Psoas muscle (tissue), 8 donors: ENCODE data around the gene HP1BP3. TPM values are rescaled to one million over a fixed set of nuclear protein-coding genes. Genes with fewer than 3 reads are reported as not detected.

Source experiments
- ATAC-seq, 4 donors: fragments of 200-7000 bp; cut with Tn5 transposase; one replicate each; pipeline ENCODE4 v1.9.1; 2020; ENCODE audit warnings: moderate library complexity in 3 of 4, mild to moderate bottlenecking in 2 of 4
- DNase-seq, 2 donors: peaks; one replicate each; pipeline ENCODE4 v3.0.0-alpha.2; 2020
- H3K27ac ChIP-seq: fragments of 200-600 bp; one replicate; pipeline ENCODE4 v1.8.0; 2022
- H3K27me3 ChIP-seq, 3 donors: fragments of 200-600 bp in 1 of 3; one replicate each; pipeline versions ENCODE4 v1.6.1 to v1.8.0; 2013 to 2022; ENCODE audit warnings: low read length in 2 of 3, mild to moderate bottlenecking in 2 of 3, moderate library complexity in 1 of 3; ENCODE audit not compliant: insufficient read depth in 3 of 3
- H3K36me3 ChIP-seq, 2 donors: fragments of 200-600 bp in 1 of 2; one replicate each; pipeline versions ENCODE4 v1.6.1 to v1.8.0; 2013 to 2022; ENCODE audit warnings: low read depth in 1 of 2, mild to moderate bottlenecking in 1 of 2, moderate library complexity in 1 of 2; ENCODE audit not compliant: insufficient read depth in 1 of 2
- H3K4me1 ChIP-seq: fragments of 200-600 bp; one replicate; pipeline ENCODE4 v1.8.0; 2022
- H3K4me3 ChIP-seq: fragments of 200-600 bp; one replicate; pipeline ENCODE4 v1.8.0; 2022; ENCODE audit warnings: mild to moderate bottlenecking
- H3K9me3 ChIP-seq: fragments of 200-600 bp; one replicate; pipeline ENCODE4 v1.8.0; 2022
- WGBS, 3 donors: extraction: QIAGEN DNeasy Blood & Tissue Kit; methylation state at CpG; one replicate each; pipeline versions ENCODE4 v1.1.6 to v1.1.7; 2013; 5-methylcytosine and 5-hydroxymethylcytosine counted together
- intact Hi-C, 2 donors: fragments of 100-400 bp; cut with DNase I; formaldehyde crosslinking; loops; one replicate each; pipeline versions ENCODE4 v1.11.0 to v1.14.2; 2022
- polyA plus RNA-seq, 3 donors: library from polyadenylated mRNA; stranded (reverse); fragments of 200-250 nt; gene quantifications; one replicate each; pipeline ENCODE4 v1.2.3, GENCODE V29; 2013
- total RNA-seq, 4 donors: library from RNA; stranded (reverse); fragmentation: NEBNext Ultra II Directional in 2 of 4; extraction: Animal tissue kit (Norgen Biotek cat#: 25700) in 2 of 4; gene quantifications; one replicate each; pipeline versions ENCODE4 v1.2.1 to v1.2.4, GENCODE V29; 2021 to 2023
- TF ChIP-seq, protein P1 (sequence below): fragments of 200-600 bp; IDR thresholded peaks from one replicate; pipeline ENCODE4 v1.8.0; 2022; ENCODE audit warnings: antibody characterized with exemption
- donor health status: healthy with polysubstance abuse.
- donor health status: DM: no; HTN: no; CAD: no; lungs with moderate emphysema.
- donor health status: Bipolar disorder and iron deficiency.
- donor health status: healthy.
- donor health status: DM: yes; HTN: yes; CAD: no.
- donor health status: DM: no; HTN: no; CAD: no.
- donor health status: DM: no; HTN: no; CAD: no.
- donor health status: DM: yes; HTN: yes; CAD: no.

The HP1BP3 gene
- total and polyA plus RNA-seq, 7 donors = 52.6 to 134 (median 115) TPM

DNA sequence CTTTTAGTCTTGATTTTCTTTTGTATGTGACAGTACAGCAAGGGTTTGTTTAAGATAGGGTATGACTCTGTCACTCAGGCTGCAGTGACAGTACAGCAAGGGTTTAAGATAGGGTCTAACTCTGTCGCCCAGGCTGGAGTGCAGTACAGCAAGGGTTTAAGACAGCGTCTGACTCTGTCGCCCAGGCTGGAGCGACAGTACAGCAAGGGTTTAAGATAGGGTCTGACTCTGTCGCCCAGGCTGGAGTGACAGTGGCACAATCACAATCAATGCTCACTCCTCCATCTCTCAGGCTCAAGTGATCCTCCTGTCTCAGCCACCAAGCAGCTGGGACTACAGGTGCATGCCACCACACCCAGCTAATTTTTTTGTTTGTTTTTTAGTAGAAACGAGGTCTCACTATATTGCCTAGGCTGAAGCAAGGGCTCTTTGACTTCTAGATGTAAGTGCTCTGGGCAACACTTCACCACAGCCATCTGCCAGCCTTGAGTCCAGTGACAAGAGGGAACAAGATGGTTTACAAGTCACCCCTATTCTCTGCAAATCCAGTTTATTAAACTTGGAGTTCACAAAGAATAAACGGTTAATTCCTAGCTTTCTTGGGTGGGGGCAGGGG is 53.6 kb downstream of the HP1BP3 start:
- Histone ChIP-seq H3K4me1 (peaks cover 8% of the 10 kb centered on the region), H3K36me3 (peaks cover 0 to 20% of the 10 kb centered on the region in 2 donors), H3K9me3 (no peaks in the 10 kb centered on the region), H3K4me3 (peak overlapping the region; percentile 73), H3K27me3 (peaks cover 0 to 17% (median 1%) of the 10 kb centered on the region in 3 donors), H3K27ac (peak overlapping the region; percentile 79)
- TF ChIP-seq, protein P1, sequence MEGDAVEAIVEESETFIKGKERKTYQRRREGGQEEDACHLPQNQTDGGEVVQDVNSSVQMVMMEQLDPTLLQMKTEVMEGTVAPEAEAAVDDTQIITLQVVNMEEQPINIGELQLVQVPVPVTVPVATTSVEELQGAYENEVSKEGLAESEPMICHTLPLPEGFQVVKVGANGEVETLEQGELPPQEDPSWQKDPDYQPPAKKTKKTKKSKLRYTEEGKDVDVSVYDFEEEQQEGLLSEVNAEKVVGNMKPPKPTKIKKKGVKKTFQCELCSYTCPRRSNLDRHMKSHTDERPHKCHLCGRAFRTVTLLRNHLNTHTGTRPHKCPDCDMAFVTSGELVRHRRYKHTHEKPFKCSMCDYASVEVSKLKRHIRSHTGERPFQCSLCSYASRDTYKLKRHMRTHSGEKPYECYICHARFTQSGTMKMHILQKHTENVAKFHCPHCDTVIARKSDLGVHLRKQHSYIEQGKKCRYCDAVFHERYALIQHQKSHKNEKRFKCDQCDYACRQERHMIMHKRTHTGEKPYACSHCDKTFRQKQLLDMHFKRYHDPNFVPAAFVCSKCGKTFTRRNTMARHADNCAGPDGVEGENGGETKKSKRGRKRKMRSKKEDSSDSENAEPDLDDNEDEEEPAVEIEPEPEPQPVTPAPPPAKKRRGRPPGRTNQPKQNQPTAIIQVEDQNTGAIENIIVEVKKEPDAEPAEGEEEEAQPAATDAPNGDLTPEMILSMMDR = no peak
- intact Hi-C loops = loop anchor here (5.0 kb wide), 1 partner anchor 36 kb away; no protein-coding TSS in a partner anchor
- ATAC-seq (peak in 1 of 4 donors; percentile 64), DNase-seq (no peak)
- 20 to 24% (median 20%) methylated on average over 7 of the region's 7 CpGs for WGBS, 3 donors

DNA sequence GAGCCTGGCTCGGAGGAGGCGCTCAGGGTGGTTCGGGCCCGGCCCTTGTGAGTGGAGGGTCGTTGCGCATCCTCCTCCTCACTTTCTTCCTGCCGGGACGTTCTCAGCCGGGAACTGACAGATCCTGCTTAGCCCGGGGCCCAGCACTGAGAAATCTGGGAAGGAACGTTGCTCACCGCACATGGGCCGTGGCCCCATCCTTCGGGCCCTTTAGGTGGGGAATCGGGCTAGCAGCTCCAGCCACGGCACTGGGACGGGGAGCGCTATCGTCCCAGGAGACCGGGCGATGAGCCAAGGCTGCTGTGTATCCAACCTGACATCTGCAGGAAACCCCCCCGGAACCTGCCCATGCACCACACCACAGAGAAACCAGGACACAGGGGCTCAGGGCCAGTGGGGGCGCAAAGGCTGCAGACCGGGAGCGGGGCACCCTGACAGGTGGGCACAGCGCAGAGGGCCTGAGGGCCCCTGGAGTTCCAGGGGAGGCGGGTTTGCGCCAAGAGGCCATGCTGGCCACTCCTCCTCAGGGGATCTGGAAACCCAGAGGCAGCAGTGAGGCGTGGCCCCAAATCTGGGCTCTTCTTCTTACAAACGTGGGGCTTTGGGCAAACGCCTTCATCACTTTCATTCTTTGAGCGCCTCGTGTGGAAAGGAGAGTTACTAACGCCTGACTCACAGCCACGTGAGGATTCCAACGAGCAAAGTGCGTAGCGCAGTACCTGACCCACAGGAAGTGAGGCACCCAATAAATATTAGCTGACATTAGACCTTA is 54.3 kb downstream of the HP1BP3 start, which contains the start of gene SH2D5:
Gene SH2D5 (minus strand): TSS at position 116 of the 772 bp plus-strand sequence. CDS start 4,659 bp downstream, outside the sequence.
- peaks cover 0 to 18% (median 1%) of the 10 kb centered on the region in 3 donors for H3K27me3 ChIP-seq
- H3K4me1 ChIP-seq = peaks cover 8% of the 10 kb centered on the region
- peak within 1 kb of the TSS; percentile 73 for H3K4me3 ChIP-seq
- no peaks in the 10 kb centered on the region for H3K9me3 ChIP-seq
- DNase-seq (peak; percentile 61 to 75), ATAC-seq (peak; percentile 79 to 85 (median 82))
- H3K36me3 ChIP-seq = peaks cover 0 to 14% of the 10 kb centered on the region in 2 donors
- H3K27ac ChIP-seq = peak within 1 kb of the TSS; percentile 79
- WGBS, 3 donors = 0 to 1% (median 1%) methylated on average over 37 to 38 of the region's 38 CpGs
- intact Hi-C loops = loop anchor here (5.0 kb wide), 1 partner anchor 35 kb away; no protein-coding TSS in a partner anchor
- TF ChIP-seq, protein P1 = peak; percentile 29

DNA sequence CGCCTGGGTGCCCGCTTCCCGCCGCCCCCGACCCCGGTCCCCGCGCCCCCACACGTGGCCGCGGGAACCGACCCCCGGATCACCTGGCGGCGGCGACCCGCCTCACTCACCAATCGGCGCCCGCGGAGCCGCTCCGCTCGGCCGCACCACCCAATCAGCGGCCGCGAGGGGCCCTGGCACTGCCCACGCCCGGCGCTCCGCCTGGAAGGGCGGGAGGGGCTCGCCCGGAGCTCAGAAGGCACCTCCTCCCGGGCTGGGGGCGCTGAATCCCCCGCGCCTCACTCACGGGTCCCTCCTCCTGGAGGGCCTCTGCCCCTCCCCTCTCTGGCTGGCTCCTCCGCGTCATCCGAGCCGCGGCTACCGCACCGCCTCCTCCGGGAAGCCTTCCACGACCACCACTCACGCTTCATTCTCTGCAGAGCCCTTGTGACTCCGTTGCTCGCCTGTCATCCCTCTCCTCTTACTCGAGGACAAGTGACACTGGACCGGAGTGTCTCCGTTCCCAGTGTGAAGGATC is 55.0 kb downstream of the HP1BP3 start:
- Histone ChIP-seq H3K9me3 (no peaks in the 10 kb centered on the region), H3K27me3 (peaks cover 0 to 18% (median 1%) of the 10 kb centered on the region in 3 donors), H3K4me1 (peaks cover 8% of the 10 kb centered on the region), H3K4me3 (peak overlapping the region; percentile 73), H3K27ac (peak overlapping the region; percentile 79), H3K36me3 (peaks cover 0 to 7% of the 10 kb centered on the region in 2 donors)
- ATAC-seq (peak; percentile 70 to 79 (median 72)), DNase-seq (peak in 1 of 2 donors; percentile 48)
- TF ChIP-seq, protein P1 = no peak
- intact Hi-C loops = loop anchor here (5.0 kb wide), 1 partner anchor 35 kb away; no protein-coding TSS in a partner anchor
- WGBS, 3 donors = 0 to 1% (median 0%) methylated on average over 13 to 55 of the region's 55 CpGs

DNA sequence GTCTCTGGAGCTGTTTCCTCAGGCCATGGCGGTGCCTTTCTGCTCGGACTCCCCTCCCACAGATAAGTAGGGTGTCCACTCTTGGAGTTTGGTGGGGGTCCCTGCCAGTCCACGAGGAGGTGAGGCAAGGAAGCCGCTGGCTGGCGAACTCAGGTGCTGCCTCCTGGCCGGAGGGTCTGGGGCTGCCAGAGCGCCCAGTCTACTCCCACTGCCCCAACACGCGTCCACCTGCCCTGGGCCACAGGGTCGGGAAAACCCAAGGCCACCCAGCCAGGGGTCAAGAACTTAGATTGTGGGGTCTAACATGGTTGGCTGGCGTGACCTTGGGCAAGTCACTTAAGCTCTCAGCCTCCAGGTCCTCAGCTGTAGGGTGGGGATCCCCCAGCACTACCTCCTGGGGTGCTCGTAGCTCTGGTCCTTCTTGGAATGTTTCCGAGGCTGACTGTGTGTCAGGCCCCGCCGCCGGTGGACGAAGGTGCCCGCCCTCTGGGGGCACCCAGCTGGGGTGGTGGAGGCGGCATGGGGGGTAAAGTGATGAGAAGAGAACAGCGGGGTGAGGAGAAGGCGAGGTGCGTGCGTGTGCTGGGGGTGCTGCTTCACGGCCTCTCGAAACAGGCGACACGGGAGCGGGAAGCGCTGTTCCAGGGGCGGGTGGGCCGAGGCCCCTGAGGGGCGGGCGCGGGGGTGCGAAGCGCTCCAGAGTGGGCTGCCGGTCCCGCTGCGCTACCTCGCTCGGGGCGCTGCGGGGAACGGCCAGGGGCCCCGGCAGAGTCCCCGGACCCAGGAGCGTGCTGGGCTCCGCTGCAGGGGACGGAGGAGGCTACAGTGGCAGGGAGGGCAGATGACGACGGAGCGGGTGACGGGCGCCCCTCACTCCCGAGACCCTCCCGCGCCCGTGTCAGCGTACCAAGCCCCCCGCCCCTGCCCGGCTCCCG is 55.8 kb downstream of the HP1BP3 start:
- H3K4me3 ChIP-seq = peak overlapping the region; percentile 73
- H3K4me1 ChIP-seq = peaks cover 8% of the 10 kb centered on the region
- intact Hi-C loops = loop anchor here (5.0 kb wide), 1 partner anchor 34 kb away; no protein-coding TSS in a partner anchor
- DNase-seq (no peak), ATAC-seq (no peak)
- 17 to 39% (median 29%) methylated on average over 25 to 62 of the region's 62 CpGs for WGBS, 3 donors
- TF ChIP-seq, protein P1 = no peak
- peaks cover 0 to 18% (median 1%) of the 10 kb centered on the region in 3 donors for H3K27me3 ChIP-seq
- no peaks in the 10 kb centered on the region for H3K9me3 ChIP-seq
- no peaks in the 10 kb centered on the region for H3K36me3 ChIP-seq
- no peak overlapping the region for H3K27ac ChIP-seq
